Measurements from ENCODE around the gene CDC42SE2.

The CDC42SE2 gene

DNA sequence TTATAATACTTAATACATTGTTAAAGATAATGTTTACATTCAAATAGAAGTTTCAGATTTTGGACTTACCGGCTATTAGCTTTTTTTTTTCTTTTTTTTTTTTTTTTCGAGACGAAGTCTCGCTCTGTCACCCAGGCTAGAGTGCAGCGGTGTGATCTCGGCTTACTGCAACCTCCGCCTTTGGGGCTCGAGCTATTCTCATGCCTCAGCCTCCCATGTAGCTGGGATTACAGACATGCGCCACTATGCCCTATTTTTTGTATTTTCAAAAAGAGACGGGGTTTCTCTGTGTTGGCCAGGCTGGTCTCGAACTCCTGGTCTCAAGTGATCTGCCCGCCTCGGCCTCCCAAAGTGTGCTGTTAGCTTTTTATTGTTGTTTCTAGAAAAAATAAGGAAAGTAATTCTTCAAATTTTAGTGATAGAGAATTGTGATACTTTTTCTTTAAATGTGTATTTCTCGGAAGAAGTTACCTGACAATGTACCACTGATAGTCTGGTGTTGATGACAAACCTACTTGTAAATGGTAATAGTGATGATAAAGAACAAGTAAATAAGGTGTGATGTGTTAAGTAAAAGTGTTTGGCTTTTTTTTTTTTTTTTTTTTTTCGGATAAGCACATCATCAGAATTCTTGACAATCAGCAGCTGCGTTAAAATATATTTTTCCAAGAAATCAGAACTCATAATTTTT is 2.7 kb downstream of the CDC42SE2 start:
- peak; percentile 47 for DNase-seq (ENCODE audit: low read depth)
- H3K4me3 ChIP-seq (ENCODE audit: low read depth, low read length) = peak overlapping the region; percentile 98
- TF ChIP-seq, protein P1, sequence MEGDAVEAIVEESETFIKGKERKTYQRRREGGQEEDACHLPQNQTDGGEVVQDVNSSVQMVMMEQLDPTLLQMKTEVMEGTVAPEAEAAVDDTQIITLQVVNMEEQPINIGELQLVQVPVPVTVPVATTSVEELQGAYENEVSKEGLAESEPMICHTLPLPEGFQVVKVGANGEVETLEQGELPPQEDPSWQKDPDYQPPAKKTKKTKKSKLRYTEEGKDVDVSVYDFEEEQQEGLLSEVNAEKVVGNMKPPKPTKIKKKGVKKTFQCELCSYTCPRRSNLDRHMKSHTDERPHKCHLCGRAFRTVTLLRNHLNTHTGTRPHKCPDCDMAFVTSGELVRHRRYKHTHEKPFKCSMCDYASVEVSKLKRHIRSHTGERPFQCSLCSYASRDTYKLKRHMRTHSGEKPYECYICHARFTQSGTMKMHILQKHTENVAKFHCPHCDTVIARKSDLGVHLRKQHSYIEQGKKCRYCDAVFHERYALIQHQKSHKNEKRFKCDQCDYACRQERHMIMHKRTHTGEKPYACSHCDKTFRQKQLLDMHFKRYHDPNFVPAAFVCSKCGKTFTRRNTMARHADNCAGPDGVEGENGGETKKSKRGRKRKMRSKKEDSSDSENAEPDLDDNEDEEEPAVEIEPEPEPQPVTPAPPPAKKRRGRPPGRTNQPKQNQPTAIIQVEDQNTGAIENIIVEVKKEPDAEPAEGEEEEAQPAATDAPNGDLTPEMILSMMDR (IDR thresholded peaks at IDR 0.05; ENCODE audit: insufficient read depth, low read depth, low read length, missing control alignments) = no peak

DNA sequence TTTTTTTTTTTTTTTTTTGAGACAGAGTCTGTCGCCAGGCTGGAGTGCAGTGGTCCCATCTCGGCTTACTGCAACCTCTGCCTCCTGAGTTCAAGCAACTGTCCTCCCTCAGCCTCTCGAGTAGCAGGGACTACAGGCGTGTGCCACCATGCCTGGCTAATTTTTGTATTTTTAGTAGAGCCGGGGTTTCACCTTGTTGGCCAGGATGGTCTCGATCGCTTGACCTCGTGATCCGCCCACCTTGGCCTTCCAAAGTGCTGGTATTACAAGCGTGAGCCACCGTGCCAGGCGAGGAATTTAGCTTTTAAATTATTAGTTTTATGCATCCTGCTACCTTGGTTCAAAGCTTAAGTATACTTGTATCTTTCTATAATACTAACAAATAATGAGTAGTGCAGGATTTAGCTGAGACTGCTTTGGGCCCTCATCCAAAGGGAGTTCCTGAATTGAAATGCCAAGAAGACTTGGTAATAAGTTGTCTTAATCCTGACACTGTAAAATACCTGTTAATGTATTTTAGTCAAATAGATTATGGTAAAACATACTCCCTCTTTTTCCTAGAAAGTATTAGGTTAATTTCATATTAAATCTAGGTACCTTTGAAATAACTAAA is 5.0 kb downstream of the CDC42SE2 start:
- TF ChIP-seq, protein P1 (IDR thresholded peaks at IDR 0.05; ENCODE audit: insufficient read depth, low read depth, low read length, missing control alignments) = no peak
- no peak for DNase-seq (ENCODE audit: low read depth)
- peak overlapping the region; percentile 26 for H3K4me3 ChIP-seq (ENCODE audit: low read depth, low read length)

DNA sequence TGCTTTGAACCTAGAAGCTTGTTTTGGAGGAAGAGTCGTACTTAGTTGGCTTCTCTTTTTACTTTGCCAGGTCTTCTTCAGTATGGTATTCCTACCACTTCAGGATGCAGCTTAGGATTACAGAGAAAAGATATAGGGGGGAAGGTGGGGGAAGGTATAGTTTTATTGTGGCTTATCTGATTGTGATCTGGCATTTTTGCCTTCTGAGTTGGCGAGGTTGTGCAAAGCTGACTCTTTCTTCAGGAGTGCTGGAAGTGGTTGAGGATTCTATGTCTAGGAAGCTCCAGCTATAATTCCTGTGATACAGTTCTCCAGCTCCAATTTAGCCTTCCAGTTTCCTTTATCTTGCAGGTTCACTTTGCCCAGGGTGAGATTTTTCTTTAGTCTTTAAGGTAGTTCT is 7.0 kb downstream of the CDC42SE2 start:
- TF ChIP-seq, protein P1 (IDR thresholded peaks at IDR 0.05; ENCODE audit: insufficient read depth, low read depth, low read length, missing control alignments) = no peak
- H3K4me3 ChIP-seq (ENCODE audit: low read depth, low read length) = peak overlapping the region; percentile 57
- DNase-seq (ENCODE audit: low read depth) = no peak

DNA sequence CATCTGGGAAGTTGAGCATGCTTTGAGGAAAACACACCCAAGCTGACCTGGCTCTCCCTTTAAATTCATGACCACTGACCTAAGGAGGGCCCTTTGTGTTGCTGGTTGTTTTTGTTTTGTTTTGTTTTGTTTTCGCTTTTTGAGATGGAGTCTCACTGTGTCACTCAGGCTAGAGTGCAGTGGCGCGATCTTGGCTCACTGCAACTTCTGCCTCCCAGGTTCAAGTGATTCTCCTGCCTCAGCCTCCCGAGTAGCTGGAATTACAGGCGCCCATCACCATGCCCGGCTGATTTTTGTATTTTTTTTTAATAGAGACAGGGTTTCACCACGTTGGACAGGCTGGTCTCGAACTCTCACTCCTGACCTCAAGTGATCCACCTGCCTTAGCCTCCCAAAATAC is 8.0 kb downstream of the CDC42SE2 start:
- peak overlapping the region; percentile 57 for H3K4me3 ChIP-seq (ENCODE audit: low read depth, low read length)
- DNase-seq (ENCODE audit: low read depth) = peak; percentile 37

DNA sequence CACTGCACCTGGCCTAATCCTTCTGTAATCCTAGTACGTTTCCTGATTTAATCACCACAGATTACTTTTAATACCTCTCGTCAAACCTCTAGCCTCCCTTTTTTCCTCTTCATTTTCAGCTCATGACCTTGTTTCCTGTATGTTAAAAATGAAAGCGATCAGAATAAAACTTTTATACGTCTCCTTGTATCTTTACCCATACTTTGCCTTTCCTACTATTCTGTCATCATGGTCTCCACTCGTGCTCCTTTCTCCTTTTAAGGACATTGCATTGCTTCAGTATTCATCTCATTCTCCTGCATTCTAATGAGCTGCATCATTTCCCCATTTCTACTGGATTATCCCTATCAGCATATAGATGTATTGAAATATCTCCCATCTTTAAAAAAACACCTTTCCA is 8.5 kb downstream of the CDC42SE2 start:
- no peak for DNase-seq (ENCODE audit: low read depth)
- H3K4me3 ChIP-seq (ENCODE audit: low read depth, low read length) = peak overlapping the region; percentile 57
- TF ChIP-seq, protein P1 (IDR thresholded peaks at IDR 0.05; ENCODE audit: insufficient read depth, low read depth, low read length, missing control alignments) = no peak

DNA sequence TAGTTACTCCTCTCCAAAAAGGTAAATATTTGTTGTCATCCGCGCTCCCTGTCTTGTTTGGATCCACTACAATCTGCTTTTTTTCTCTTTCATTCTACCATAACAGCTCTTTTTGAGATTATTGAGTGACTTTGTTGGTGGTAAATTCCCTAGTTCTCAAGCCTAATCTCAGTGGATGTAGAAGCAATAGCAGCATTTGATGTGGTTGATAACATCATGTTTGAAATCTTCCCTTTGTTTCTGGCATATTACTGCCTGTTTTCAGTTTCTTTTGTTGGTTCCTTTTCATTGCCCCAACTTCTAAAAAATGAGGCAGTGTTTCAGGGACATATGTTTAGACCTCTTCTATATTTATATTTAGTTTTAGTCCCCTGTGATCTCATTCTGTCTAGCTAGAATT is 8.9 kb downstream of the CDC42SE2 start:
- TF ChIP-seq, protein P1 (IDR thresholded peaks at IDR 0.05; ENCODE audit: insufficient read depth, low read depth, low read length, missing control alignments) = no peak
- peak; percentile 63 for DNase-seq (ENCODE audit: low read depth)
- peak overlapping the region; percentile 57 for H3K4me3 ChIP-seq (ENCODE audit: low read depth, low read length)

DNA sequence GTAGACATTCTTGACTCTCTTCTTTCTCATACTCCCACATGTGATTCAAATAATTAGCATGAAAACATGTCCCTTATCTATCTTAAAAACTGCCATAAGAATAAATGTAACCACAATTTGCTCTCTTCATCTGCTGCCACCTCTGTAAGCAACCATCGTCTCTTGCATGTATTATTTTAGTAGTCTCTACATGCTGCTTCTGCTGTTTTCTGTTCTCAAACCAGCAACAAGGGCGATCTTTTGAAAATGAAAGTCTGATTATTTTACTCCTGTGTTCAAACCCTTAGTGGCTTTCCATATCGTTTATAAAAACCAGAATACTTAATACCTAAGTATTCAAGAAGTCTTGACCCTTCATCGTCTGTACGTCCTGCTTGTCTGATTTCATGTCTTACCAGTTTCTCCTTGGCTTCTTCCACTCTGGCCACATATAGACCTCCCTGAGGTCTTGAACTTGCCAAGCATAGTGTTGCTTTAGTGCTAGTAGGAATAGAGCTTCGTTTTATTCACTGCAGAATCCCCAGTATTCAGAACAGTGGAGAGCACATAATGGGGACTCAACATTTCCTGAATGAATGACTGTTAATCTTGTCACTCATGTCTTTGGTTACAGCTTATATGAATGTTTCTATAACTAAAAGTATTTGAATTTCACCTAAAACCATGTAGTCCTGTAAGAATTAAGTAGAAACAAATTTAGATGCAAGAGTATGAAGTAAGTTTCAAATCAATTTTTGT is 10.6 kb downstream of the CDC42SE2 start:
- peak overlapping the region; percentile 57 for H3K4me3 ChIP-seq (ENCODE audit: low read depth, low read length)
- TF ChIP-seq, protein P1 (IDR thresholded peaks at IDR 0.05; ENCODE audit: insufficient read depth, low read depth, low read length, missing control alignments) = no peak
- peak; percentile 68 for DNase-seq (ENCODE audit: low read depth)

Data from GM12865 (cell line).